Testis (tissue), 3 donors: ENCODE data around the gene CORIN. TPM values are rescaled to one million over a fixed set of nuclear protein-coding genes. Genes with fewer than 3 reads are reported as not detected.

Experiments
- DNase-seq: peaks from one replicate; pipeline ENCODE4 v3.0.0-alpha.2; 2019
- H3K27ac ChIP-seq, 2 donors: fragments of 200-600 bp; sonication (generic); one replicate each; pipeline ENCODE4 v1.5.1; 2019
- H3K27me3 ChIP-seq: fragments of 200-600 bp; sonication (generic); one replicate; pipeline ENCODE4 v1.5.1; 2019
- H3K36me3 ChIP-seq: fragments of 200-600 bp; sonication (generic); one replicate; pipeline ENCODE4 v1.5.1; 2017; ENCODE audit warnings: low read depth; ENCODE audit errors: missing control alignments
- H3K4me1 ChIP-seq: fragments of 200-600 bp; sonication (generic); one replicate; pipeline ENCODE4 v1.5.1; 2019
- H3K4me3 ChIP-seq, 2 donors: fragments of 200-600 bp; sonication (generic); one replicate each; pipeline ENCODE4 v1.5.1; 2017 to 2019
- H3K9me3 ChIP-seq: fragments of 200-600 bp; sonication (generic); one replicate; pipeline ENCODE4 v1.5.1; 2017
- POLR2A ChIP-seq: fragments of 450-650 bp; IDR thresholded peaks from one replicate; pipeline ENCODE4 v1.6.1; 2017; ENCODE audit warnings: antibody characterized with exemption, mild to moderate bottlenecking, moderate library complexity
- WGBS, 2 donors: methylation state at CpG; one replicate each; pipeline ENCODE4 v1.1.5; 2018; 5-methylcytosine and 5-hydroxymethylcytosine counted together
- intact Hi-C: fragments of 100-400 bp; cut with DNase I; formaldehyde crosslinking; loops from one replicate; pipeline ENCODE4 v1.15.1; 2023; ENCODE audit warnings: low total_unique reads
- polyA plus RNA-seq: library from polyadenylated mRNA; stranded (reverse); fragments of 350-450 nt; fragmentation: Illumina TruSeq; extraction: RNeasy Lipid Tissue Mini Kit (QIAGEN cat#74804); gene quantifications from one replicate; pipeline ENCODE4 v1.2.3, GENCODE V29; 2014; ENCODE audit warnings: low read depth, low replicate concordance; ENCODE audit not compliant: insufficient read depth
- total RNA-seq, 2 donors: library from RNA; depleted of rRNA; stranded (reverse); fragments of >200 nt; gene quantifications; one replicate each; pipeline ENCODE4 v1.2.3, GENCODE V29; 2016
- TF ChIP-seq, protein P1 (sequence below), 3 experiments: fragments of 450-650 bp in 2 of 3; fragments of 200-600 bp in 1 of 3; sonication (generic) in 1 of 3; IDR thresholded peaks; one replicate each; pipeline ENCODE4 v1.5.1; 2016 to 2019; ENCODE audit warnings: antibody characterized with exemption in 3 of 3, mild to moderate bottlenecking in 2 of 3, moderate library complexity in 1 of 3

The CORIN gene
- total and polyA plus RNA-seq, 3 donors from 2014 or later = 4.6 to 6.1 (median 4.7) TPM

DNA sequence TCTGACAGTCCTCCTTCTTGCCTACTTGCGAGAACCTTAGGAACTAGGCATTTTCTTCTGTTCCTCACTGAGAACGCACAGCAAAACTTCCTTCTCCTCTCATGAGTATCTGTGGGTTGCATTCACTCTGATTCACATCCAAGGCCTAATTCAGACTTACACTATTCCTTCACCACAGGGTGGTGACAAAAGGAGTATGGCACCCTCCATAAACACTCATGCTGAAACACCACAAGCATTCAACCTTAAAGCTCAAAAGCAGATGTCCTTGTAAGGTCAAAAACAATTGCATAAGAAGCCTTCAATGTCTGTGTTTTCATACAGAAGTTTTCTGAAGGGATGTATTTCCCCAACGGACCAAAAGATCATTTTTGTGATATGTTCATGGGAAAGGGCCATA is 147.3 kb downstream of the CORIN start:
- intact Hi-C loops = no loop called here
- no peaks in the 10 kb centered on the region for H3K4me1 ChIP-seq
- 74 to 78% methylated on average over 3 of the region's 3 CpGs for WGBS, 2 donors
- H3K27me3 ChIP-seq = no peaks in the 10 kb centered on the region
- no peak overlapping the region for H3K27ac ChIP-seq
- no peak for DNase-seq
- TF ChIP-seq POLR2A = no peak
- TF ChIP-seq, protein P1, sequence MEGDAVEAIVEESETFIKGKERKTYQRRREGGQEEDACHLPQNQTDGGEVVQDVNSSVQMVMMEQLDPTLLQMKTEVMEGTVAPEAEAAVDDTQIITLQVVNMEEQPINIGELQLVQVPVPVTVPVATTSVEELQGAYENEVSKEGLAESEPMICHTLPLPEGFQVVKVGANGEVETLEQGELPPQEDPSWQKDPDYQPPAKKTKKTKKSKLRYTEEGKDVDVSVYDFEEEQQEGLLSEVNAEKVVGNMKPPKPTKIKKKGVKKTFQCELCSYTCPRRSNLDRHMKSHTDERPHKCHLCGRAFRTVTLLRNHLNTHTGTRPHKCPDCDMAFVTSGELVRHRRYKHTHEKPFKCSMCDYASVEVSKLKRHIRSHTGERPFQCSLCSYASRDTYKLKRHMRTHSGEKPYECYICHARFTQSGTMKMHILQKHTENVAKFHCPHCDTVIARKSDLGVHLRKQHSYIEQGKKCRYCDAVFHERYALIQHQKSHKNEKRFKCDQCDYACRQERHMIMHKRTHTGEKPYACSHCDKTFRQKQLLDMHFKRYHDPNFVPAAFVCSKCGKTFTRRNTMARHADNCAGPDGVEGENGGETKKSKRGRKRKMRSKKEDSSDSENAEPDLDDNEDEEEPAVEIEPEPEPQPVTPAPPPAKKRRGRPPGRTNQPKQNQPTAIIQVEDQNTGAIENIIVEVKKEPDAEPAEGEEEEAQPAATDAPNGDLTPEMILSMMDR (IDR thresholded peaks at IDR 0.05) = no peak
- no peak overlapping the region for H3K4me3 ChIP-seq
- no peaks in the 10 kb centered on the region for H3K36me3 ChIP-seq
- H3K9me3 ChIP-seq = no peaks in the 10 kb centered on the region

GRCh38 chr4:47686294-47686872 is 151.5 kb downstream of the CORIN start:
- TF ChIP-seq, protein P1 (IDR thresholded peaks at IDR 0.05) = peak in 2 of 3 experiments; percentile 46 to 61
- TF ChIP-seq POLR2A = no peak
- no peak overlapping the region for H3K4me3 ChIP-seq
- no peak overlapping the region for H3K27ac ChIP-seq
- no peaks in the 10 kb centered on the region for H3K36me3 ChIP-seq
- intact Hi-C loops = no loop called here
- H3K4me1 ChIP-seq = no peaks in the 10 kb centered on the region
- no peaks in the 10 kb centered on the region for H3K27me3 ChIP-seq
- DNase-seq = peak; percentile 68
- WGBS, 2 donors = 64 to 67% methylated on average over 9 of the region's 9 CpGs
- H3K9me3 ChIP-seq = no peaks in the 10 kb centered on the region

DNA sequence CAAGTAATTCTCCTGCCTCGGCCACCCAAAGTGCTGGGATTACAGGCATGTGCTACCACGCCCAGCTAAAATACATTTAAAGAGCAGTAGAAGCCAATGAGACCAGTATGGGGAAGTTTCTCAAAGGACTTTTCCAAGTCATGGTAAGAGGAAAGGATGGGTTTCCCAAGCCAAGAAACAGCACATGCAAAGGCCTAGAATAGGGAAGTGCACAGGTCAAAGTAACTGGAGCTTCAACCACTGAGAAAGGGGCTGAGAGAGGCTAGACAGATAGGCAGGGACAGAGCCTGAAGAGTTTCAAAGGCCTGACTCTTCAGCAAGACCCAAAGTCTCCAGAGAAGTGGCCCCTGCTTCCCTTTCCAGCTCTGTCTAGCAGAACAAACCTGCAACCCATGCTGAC is 162.1 kb downstream of the CORIN start:
- WGBS, 2 donors = 95 to 96% methylated on average over 2 of the region's 2 CpGs
- no peak for TF ChIP-seq POLR2A
- TF ChIP-seq, protein P1 (IDR thresholded peaks at IDR 0.05) = no peak
- Histone ChIP-seq H3K36me3 (no peaks in the 10 kb centered on the region), H3K27me3 (no peaks in the 10 kb centered on the region), H3K27ac (no peak overlapping the region), H3K4me1 (no peaks in the 10 kb centered on the region), H3K4me3 (no peak overlapping the region), H3K9me3 (no peaks in the 10 kb centered on the region)
- no peak for DNase-seq
- intact Hi-C loops = no loop called here

GRCh38 chr4:47674144-47674543 is 163.7 kb downstream of the CORIN start:
- no peaks in the 10 kb centered on the region for H3K9me3 ChIP-seq
- WGBS, 2 donors = 81 to 91% methylated on average over 4 of the region's 4 CpGs
- no peak overlapping the region for H3K27ac ChIP-seq
- H3K4me3 ChIP-seq = no peak overlapping the region
- intact Hi-C loops = no loop called here
- H3K27me3 ChIP-seq = no peaks in the 10 kb centered on the region
- DNase-seq = no peak
- no peaks in the 10 kb centered on the region for H3K36me3 ChIP-seq
- no peaks in the 10 kb centered on the region for H3K4me1 ChIP-seq
- TF ChIP-seq, protein P1 (IDR thresholded peaks at IDR 0.05) = no peak
- no peak for TF ChIP-seq POLR2A

- no peaks in the 10 kb centered on the region for H3K4me1 ChIP-seq
- H3K9me3 ChIP-seq = no peaks in the 10 kb centered on the region
- no peak for TF ChIP-seq POLR2A
- TF ChIP-seq, protein P1 (IDR thresholded peaks at IDR 0.05) = no peak
- H3K27ac ChIP-seq = no peak overlapping the region
- intact Hi-C loops = no loop called here
- WGBS, 2 donors = 91 to 100% methylated on average over 3 of the region's 3 CpGs
- H3K36me3 ChIP-seq = no peaks in the 10 kb centered on the region
- H3K27me3 ChIP-seq = no peaks in the 10 kb centered on the region
- no peak for DNase-seq
- H3K4me3 ChIP-seq = no peak overlapping the region
These were observed 165.2 kb downstream of the CORIN start for GRCh38 chr4:47672696-47673095.
